GM18867 (cell line): Measurements from ENCODE around the gene LAMP1.
"Not testable (repeated sequence)": the region's sequence is repeated elsewhere in the genome, so short reads cannot be mapped to it uniquely, and the experiment has no call there.

ENCODE experiments used
- ATAC-seq: cut with Tn5 transposase; IDR thresholded peaks from one replicate; pipeline ENCODE4 v1.9.1; 2021; ENCODE audit warnings: mild to moderate bottlenecking, moderate library complexity; ENCODE audit not compliant: unreplicated experiment

LAMP1 gene

DNA sequence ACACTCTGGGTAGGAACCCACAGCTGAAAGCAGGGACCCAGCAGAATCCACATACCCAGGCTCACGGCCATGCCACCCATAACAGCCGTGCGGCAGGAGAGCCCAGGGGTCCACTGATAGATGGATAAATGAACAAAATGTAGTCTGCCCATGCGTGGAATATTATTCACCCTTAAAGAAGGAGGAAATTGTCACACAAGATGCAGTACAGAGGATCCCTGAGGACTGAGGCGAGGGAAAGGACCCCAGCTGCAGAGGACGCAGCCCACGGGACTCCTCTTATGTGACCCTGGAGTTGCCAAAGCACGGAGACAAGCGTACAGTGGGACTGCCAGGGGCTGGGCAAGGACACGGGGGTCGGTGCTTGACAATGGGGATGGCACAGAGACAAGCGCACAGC is 56.2 kb downstream of the LAMP1 start:
- no peak for ATAC-seq

DNA sequence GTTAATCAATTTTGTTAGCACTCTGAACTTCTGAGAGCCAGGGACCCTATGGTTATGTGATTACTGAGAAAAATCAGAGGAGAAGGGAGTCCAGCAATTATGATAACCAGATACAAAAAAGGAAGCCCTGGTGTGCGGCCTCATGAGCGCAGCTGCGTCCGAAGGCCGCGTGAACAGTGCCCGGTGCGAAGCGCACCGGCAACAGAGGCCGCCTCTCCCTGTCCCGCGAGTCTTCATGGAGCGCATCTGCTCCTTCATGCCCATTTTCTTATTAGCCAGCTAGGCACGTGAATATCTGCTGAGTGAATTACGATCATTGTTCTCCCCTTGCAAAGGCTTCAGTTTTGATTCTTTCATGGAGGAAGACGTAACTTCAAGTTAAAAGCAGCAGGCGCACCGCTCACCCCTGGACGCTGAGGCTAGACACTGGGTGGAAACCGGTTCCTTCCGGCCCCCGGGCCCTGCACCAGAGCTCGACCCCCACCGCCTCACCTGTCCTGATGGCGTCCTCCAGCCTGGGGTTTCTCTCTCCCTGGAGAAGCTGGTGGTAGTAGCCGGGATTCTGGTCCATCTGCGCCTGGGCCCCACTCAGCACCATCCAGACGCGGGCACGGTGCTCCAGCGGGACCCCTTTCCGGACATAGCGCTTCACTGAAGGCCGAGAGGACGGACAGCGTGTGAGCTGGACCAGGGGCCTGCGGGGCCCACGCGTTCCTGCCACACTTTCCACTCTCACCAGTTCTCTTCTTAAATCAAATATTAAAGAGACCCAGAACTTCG is 58.0 kb downstream of the LAMP1 start:
- no peak for ATAC-seq

DNA sequence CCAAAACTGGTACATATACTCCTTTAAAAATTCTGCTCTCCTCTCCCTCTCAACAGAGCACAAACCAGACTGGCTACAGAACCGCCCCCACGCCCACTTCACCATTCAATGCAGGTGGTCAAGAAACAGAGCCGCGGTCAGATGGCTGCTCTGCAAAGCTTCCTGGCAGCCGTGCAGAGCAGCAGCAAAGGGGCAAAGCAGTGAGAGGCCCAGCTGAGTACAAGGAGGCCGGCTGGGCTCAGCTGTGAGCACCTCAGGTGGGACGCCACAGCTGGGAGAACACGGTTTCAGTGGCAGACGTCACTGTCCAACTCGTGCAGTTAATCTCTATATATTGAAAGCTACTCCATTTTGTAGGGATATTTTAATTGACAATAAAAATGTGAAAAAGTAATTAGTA is 58.6 kb downstream of the LAMP1 start:
- ATAC-seq: no peak

DNA sequence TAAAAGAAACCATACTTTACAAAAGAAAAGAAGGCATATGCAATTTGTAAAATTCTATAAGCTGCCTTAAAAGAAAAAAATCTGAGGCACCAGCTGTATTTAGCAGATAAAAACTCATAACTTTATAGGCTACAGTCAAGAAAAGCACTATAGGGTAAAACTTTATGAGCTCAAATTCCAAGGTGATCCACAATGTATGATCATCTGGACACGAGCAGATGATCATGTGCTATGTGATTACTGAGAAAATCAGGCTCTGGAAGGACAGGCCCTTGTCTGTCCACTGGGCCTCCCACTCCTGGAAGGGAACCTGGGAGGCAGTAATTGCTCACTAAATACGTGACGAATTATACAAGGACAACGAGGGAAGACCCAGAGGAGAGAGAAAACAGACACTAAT is 59.6 kb downstream of the LAMP1 start:
- no peak for ATAC-seq

DNA sequence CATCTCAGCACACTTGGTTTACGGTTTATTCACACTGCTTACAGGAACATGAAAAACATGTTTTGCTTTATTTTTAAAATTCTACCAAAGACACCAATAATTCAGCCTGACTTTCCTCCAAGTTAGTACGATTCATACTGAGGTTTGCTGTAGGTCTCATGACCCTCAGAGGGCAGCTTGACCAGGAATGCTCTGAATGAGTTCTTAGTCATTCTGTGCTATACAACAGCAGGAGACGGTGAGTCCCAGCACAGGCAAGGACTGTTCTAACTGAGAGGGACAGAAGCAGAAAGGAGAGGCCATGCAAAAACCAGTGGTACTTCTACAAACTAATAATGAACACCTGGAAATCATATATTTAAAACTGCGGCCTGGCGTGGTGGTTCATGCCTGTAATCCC is 60.5 kb downstream of the LAMP1 start:
- ATAC-seq: no peak

DNA sequence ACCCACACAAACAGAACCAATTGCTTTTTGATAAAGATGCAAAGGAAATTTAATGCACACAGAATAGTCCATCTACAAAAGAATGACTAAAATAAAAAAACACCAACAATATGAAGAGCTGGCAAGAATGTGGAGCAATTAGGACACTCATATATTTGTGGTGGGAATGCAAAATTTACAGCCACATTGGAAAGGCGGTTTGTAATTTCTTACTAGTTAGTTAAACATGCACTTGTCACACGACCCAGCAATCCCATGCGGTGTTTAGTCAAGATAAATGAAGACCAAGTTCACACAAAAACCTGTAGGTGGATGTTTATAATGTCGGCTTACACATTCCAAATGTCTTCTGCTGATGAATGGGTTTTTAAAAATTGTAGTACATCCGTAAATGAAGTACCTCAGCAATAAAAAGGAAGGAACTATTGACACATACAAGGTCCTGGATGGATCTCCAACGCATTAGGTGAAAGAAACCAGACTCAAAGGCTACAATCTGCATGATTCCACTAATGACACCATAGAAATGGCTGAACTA is 61.7 kb downstream of the LAMP1 start:
- no peak for ATAC-seq

DNA sequence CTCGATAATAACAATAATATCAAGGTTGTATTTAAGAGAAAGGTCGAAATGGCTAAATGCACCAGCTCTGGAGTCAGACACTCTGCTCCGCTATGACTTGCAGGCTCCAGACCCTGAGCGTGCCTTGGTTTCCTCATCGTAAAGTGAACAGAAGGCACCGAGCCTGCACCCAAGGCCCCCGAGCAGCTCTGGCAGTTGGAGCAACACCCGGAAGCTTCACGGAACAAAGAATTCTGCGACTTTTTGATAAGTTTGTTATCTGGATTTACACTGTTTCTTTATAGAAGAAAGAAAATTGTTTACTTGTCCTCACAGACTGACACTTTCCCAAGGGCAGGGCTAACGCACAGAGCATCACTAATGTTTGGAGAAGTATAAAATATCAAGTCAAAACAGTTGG is 62.5 kb downstream of the LAMP1 start:
- no peak for ATAC-seq

DNA sequence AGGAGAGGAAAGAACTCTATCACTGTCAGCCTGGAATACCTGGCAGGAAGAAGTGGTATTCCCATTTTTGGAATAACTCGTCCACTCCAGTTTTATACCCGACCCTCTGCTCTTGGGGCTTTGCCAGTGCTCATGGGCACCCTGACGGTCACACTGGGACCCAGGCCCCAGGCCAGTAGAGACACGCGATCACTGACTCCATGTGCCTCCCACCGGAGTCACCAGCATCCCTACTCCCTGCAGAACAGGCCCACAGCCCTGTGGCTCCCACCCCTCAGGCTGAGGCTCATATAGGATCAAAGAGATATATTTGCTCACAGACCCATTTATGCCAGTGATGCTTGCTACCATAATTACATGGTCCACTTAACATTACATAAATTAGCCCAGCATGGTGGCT is 63.4 kb downstream of the LAMP1 start:
- ATAC-seq: no peak

DNA sequence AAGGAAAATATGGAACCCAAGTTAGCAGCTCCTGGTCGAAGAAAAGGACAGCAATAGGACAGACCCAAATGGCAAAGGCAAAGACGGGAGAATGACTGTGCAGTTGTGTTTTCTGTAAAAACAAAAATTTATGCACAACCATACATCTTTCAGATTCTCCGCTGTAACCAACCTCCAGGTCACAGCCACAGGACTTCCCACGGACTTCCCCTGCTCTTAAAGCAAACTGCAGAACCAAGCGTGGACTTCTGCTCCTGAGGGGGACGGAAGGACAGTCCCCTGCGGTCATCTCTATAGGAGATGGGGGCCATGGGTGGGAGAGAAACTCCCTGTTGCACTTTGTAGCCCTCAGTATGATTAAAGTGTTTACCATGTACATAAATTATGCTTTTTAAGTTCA is 64.4 kb downstream of the LAMP1 start:
- no peak for ATAC-seq

DNA sequence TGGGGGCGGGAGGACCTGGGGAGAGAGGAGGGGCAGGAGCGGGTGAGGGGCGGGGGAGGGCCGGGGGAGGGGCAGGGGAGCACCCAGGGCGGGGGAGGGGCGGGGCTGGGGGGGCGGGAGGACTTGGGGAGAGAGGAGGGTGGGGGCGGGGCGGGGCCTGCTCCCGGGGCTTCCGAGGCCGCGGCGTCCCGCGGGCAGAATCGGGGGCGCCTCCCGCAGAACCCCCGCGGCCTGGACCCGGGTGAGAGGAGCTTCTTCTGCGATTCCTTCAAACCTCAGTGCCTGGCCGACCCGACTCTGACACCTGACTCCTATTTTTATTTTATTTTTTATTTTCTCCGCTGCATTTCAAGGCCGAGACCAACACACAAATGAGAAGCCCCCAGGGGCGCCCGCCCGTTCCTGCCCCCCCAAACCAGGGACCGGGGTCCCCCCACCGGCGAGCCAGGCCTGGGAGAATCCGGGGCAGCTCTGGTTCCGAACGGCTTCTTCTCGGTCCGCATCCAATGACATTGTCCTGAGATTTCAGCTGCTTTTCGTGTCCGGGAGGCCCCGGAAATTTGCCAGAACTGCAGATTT is 67.4 kb downstream of the LAMP1 start:
- ATAC-seq: no peak

DNA sequence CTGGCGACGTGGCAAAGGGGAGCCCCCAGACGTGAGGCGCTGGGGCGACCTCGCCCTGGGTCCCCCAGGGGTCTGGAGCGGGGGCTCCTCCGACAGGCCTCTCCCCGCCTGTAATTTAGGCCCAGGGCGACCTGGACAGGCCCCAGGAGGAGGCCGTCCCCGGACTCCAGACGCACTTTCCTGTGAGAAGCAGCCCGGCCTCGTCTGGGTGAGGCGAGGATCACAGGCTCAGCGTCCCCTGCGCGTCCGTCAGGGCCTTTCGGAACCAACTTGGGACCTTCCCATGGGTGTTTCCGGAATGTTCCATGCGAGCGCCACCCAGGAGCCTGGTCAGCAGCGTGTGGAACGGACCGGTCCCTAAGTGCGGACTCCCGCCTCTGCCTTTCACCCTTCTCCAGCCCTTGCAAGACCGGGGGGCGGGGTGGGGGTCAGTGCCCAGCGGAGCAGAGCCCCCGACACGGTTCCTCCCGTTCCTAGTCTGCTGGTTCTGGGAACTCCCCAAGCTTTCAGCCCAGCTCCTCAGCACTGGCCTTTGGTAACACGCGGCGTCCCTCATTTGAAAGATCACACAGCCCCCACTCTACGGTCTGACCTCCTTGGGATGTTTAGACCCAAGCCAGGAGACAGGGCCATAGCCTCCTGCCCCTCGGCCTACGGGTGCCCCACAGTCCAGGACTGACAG is 68.0 kb downstream of the LAMP1 start:
- no peak for ATAC-seq

DNA sequence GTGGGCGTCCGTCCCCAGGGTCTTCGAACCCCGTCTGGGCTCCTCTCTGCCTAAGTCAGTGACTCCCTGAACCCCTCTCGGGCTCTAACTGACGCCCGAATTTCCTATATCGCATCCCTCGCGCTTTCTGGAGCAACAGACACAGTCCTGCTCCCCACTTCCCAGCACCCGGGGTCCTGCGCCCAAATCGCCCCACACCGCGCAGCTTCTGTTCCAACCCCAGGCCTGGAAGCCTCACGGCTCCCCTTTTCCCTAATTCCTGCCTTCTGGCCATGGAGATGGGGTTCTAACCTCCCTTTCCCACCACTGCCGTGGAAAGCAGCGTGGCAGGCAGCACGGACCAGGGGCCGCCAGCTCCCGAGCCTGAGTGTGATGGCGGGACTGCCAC is 68.5 kb downstream of the LAMP1 start:
- no peak for ATAC-seq

DNA sequence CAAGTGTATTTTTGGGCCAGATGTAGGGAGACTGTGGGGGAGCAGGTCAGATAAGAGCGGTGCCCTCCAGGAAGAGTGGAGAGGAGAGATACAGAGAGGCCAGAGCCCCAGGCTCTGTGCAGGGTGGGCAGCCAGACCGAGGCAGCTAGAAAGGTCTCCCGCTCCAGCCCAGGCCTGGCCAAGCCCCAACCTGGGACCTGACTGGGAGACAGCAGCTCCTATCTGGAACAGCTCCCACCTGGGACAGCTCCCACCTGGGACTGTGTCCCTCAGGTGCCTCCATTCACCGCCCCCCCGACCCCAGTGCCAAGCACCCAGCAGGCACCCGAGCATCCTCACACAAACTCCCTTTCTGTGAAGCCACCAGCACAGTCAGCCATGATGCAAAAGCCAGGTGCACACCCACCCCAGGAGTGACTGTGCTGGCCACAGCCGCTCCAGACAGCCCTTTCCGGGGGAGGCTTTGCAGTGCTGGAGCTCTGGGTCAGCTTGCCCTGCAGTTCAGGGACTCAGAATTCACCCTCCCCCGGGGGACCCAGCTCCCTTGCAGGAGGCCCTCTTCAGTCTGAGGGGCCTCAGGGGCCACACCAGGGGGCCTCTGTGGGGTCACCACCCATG is 69.0 kb downstream of the LAMP1 start:
- no peak for ATAC-seq

DNA sequence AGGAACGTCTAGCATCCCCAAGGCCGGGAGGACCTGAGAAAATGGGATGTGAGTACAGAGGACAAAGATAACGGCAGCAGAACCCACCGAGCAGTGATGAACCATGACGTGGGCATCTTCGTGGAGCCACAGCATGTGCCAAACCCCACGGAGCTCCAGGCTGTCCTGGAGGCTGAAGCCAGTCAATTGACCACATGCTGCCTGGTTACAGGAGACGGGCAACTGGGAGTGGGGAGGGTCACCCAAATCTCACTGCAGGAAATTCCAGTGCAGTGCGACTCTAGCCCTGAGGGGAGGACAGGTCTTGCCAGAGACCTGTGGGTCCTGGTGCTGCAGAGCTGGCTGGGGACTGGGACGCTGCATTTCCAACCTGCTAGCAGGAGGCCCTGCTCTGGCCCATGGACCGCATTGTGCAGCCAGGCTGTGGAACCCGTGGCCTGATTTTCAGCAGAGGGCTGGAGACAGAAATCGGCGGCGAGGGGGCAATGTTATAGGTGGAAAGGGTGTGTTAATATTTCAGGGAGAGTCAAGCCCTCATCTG is 70.1 kb downstream of the LAMP1 start:
- ATAC-seq: no peak

DNA sequence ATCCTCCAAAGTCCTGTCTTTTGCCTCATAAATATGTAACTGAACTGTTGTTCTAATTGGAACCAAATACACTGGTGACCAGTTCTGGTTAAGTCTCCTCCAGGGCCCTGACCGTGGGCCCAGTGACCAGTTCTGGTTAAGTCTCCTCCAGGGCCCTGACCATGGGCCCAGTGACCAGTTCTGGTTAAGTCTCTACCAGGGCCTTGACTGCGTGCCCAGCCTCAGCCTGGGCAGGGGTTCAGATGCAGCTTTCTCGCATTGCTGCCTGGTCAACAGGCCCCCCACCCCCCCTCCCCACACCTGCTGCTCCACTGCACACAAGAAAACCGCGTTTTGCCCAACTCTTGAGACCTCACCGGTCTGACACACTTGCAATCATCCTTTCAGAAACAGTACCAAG is 70.7 kb downstream of the LAMP1 start:
- no peak for ATAC-seq

DNA sequence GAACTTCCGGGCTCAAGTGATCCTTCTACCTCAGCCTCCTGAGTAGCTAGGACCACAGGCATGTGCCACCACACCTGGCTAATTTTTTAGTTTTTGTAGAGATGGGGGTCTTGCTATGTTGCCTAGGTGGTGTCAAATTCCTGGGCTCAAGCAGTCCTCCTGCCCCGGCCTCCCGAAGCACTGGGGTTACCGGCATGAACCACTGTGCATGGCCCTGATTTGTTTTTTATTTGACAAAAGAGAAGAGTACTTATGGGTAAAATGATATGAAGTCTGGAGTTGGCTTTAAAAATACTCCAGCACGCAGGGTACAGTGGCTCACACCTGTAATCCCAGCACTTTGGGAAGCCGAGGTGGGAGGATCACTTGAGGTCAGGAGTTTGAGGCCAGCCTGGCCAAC is 71.3 kb downstream of the LAMP1 start:
- ATAC-seq: not testable (repeated sequence)

DNA sequence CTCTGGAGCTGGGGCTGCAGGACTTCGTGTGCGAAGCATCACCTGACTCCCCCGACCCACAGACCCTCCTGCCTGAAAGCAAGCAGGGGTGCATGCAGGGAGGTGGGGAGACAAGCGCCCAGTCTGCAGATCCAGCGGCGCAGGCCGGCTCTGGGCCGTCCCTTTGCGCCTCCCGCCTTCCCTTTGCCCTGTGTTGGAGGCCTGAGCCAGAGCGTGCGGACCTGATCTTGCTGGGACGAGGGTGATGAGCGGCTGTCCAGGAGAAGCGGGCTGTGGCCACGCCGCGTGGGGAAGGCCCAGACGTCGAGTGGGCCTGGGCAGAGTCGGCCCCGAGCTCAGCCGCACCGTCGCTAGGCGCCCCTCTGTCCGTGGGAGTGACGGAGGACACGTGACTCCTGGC is 72.2 kb downstream of the LAMP1 start:
- no peak for ATAC-seq

DNA sequence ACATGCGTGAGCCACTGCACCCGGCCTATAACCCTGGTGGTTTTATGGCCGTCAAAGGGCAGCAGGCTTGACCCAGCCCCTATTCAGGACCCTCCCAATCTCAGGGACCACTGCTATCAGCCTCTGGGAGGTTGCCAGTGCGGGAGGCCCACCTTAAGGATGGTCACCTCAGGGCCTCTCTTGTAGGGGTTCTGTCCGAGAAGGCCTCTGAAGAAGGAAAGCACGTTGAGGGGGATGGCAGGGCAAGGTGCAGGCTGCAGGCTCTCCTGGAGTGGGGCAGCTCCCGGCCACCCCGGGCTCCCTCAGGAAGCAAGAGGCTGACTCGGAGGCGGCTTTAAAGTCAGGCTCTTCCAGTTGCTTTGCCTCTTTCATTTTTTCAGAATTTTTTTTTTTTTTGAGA is 72.8 kb downstream of the LAMP1 start:
- no peak for ATAC-seq

DNA sequence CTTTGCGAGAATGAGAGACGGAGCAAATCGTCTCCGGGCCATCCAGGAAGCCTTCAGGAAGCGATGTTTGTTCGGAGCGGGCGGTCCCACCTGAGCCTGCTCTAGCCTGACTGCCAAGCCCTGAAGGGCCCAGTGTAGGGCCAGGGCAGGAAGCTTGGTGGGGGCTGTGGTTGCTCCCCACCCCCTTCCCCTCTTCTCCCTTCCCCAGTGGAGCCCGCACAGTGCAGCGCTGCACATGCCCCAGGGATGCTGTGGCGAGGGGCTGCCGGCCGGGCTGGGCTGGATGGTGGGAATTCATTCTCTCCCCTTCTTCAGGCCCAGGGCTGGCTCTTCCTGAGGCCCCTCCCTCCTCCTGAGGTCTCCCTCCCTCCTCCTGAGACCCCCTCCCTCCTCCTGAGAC is 74.0 kb downstream of the LAMP1 start:
- ATAC-seq: no peak

DNA sequence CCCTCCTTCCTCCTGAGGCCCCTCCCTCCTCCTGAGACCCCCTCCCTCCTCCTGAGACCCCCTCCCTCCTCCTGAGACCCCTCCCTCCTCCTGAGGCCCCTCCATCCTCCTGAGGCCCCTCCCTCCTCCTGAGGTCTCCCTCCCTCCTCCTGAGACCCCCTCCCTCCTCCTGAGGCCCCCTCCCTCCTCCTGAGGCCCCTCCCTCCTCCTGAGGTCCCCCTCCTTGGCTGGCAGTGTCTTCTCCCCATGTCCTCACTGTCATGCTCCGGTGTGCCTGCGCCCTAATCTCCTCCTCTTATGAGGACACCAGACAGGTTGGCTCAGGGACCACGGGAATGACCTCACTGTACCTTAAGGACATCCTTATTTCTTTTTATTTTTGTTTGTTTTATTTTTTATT is 74.7 kb downstream of the LAMP1 start:
- ATAC-seq: not testable (repeated sequence)
